H1 (cell line): ENCODE results near the gene SNX27.

ENCODE experiments used
- CTCF ChIP-seq, 3 experiments: IDR thresholded peaks; 1 replicate in 2 of 3; 2 replicates in 1 of 3; pipeline versions ENCODE4 v1.5.1 to v1.6.1; 2011; ENCODE audit warnings: low read length in 3 of 3, mild to moderate bottlenecking in 3 of 3, inconsistent platforms in 2 of 3, low read depth in 1 of 3, moderate library complexity in 1 of 3; ENCODE audit not compliant: insufficient read depth in 1 of 3; ENCODE audit errors: control extremely low read depth in 1 of 3
- MAX ChIP-seq: IDR thresholded peaks from 2 replicates; pipeline ENCODE4 v1.6.1; 2012; ENCODE audit warnings: inconsistent platforms
- POLR2AphosphoS5 ChIP-seq: IDR thresholded peaks from 2 replicates; pipeline ENCODE4 v1.6.1; 2011; ENCODE audit warnings: low read depth, low read length
- SP1 ChIP-seq: IDR thresholded peaks from 2 replicates; pipeline ENCODE4 v1.6.1; 2011; ENCODE audit warnings: low read depth, low read length
- YY1 ChIP-seq: IDR thresholded peaks from 2 replicates; pipeline ENCODE4 v1.6.1; 2011; ENCODE audit warnings: low read depth, mild to moderate bottlenecking, low read length
- ZNF274 ChIP-seq: IDR thresholded peaks from 2 replicates; pipeline ENCODE4 v1.7.0; 2012; ENCODE audit warnings: low read length, borderline replicate concordance; ENCODE audit errors: extremely low read depth

GRCh38 chr1:151713044-151713443, 101.2 kb downstream of the SNX27 start:
- TF ChIP-seq SP1: no peak
- no peak for TF ChIP-seq CTCF (IDR thresholded peaks at IDR 0.05; ENCODE audit: control extremely low read depth in 1 of 3, insufficient read depth in 1 of 3, low read depth in 1 of 3, low read length in 3 of 3)
- no peak for TF ChIP-seq POLR2AphosphoS5
- no peak for TF ChIP-seq MAX
- no peak for TF ChIP-seq YY1
- no peak for TF ChIP-seq ZNF274
